ENCODE measurements around the gene MIER1.

DNA sequence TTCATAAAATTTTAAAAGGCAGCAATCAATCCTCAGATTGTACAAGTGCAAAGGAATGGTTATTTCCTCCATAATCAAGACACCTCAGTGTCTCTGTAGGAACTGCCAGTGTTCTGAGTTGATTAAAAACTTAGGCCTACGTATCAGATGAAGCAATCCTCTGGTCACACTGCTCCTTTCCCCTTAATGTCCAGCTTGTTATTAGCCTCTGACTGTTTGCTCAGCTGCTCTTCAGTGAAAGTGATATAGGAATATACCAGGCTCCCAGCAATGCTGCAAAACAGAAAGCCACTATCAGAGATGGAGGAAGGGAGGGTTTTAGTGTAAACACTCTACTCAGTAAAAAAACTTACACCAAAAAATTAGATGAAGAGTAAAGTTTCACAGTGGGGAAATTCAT is 79.4 kb downstream of the MIER1 start:
- TF ChIP-seq, protein P1, sequence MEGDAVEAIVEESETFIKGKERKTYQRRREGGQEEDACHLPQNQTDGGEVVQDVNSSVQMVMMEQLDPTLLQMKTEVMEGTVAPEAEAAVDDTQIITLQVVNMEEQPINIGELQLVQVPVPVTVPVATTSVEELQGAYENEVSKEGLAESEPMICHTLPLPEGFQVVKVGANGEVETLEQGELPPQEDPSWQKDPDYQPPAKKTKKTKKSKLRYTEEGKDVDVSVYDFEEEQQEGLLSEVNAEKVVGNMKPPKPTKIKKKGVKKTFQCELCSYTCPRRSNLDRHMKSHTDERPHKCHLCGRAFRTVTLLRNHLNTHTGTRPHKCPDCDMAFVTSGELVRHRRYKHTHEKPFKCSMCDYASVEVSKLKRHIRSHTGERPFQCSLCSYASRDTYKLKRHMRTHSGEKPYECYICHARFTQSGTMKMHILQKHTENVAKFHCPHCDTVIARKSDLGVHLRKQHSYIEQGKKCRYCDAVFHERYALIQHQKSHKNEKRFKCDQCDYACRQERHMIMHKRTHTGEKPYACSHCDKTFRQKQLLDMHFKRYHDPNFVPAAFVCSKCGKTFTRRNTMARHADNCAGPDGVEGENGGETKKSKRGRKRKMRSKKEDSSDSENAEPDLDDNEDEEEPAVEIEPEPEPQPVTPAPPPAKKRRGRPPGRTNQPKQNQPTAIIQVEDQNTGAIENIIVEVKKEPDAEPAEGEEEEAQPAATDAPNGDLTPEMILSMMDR (IDR thresholded peaks at IDR 0.05) = no peak
- no peak for TF ChIP-seq POLR2A (IDR thresholded peaks at IDR 0.05)

Data from esophagus squamous epithelium (tissue), 4 donors.